Activated B cell treated with CpG ODN at 0.5 μM for 24 hours (primary cell): Measurements from ENCODE around the gene DYRK1B. TPM values are rescaled to one million over a fixed set of nuclear protein-coding genes. Genes with fewer than 3 reads are reported as not detected.
A peak's percentile ranks its signal among the peaks of the same experiment; 100 is the strongest.

Experiments used
- ATAC-seq: fragments of 200-7000 bp; cut with Tn5 transposase; one replicate; pipeline ENCODE4 v1.10.0; 2021; ENCODE audit warnings: low read depth, mild to moderate bottlenecking, moderate library complexity
- CTCF ChIA-PET: fragments of 350-600 bp; sonication (Branson Sonifier 250); formaldehyde crosslinking; loops from one replicate; lab custom pipeline; 2021; ENCODE audit warnings: antibody characterized with exemption; lab: Charles Lee
- POLR2A ChIA-PET: fragments of 350-600 bp; sonication (Branson Sonifier 250); formaldehyde crosslinking; loops from one replicate; lab custom pipeline; 2021; ENCODE audit warnings: antibody characterized with exemption; lab: Charles Lee
- DNase-seq: peaks from one replicate; pipeline ENCODE4 v3.0.0; 2022
- H3K27ac Mint-ChIP-seq: one replicate; pipeline ENCODE4 v1.8.0; 2020; ENCODE audit warnings: mixed read lengths
- H3K27me3 Mint-ChIP-seq: one replicate; pipeline ENCODE4 v1.8.0; 2021; ENCODE audit warnings: mixed read lengths
- H3K36me3 Mint-ChIP-seq: one replicate; pipeline ENCODE4 v1.8.0; 2021; ENCODE audit warnings: low read depth, mixed read lengths
- H3K4me1 Mint-ChIP-seq: one replicate; pipeline ENCODE4 v1.8.0; 2021; ENCODE audit warnings: mixed read lengths
- H3K4me3 Mint-ChIP-seq: one replicate; pipeline ENCODE4 v1.8.0; 2020; ENCODE audit warnings: mild to moderate bottlenecking, mixed read lengths
- H3K9me3 Mint-ChIP-seq: one replicate; pipeline ENCODE4 v1.8.0; 2020; ENCODE audit warnings: mixed read lengths
- CTCF ChIP-seq: fragments of 200-600 bp; IDR thresholded peaks from one replicate; pipeline ENCODE4 v1.8.0; 2022; ENCODE audit warnings: antibody characterized with exemption, mild to moderate bottlenecking
- intact Hi-C: fragments of 100-400 bp; cut with micrococcal nuclease; formaldehyde crosslinking; loops from one replicate; pipeline ENCODE4 v1.15.1; 2024
- total RNA-seq: library from RNA; stranded (reverse); gene quantifications from 2 replicates; pipeline ENCODE4 v1.2.3, GENCODE V29; 2022

The DYRK1B gene
- total RNA-seq, 1 donor from 2014 or later: 17.2 TPM

GRCh38 chr19:39840492-39840891, 6.5 kb upstream of the DYRK1B start:
- ChIA-PET CTCF (no interaction called here), POLR2A (no interaction called here)
- intact Hi-C loops: loop anchor here (5.0 kb wide), 2 partner anchors 168 to 1422 kb away; partner anchors contain the start of gene HNRNPUL1
- H3K9me3 Mint-ChIP-seq: no peaks in the 10 kb centered on the region
- ATAC-seq: no peak
- peaks cover 55% of the 10 kb centered on the region for H3K36me3 Mint-ChIP-seq
- no peaks in the 10 kb centered on the region for H3K27me3 Mint-ChIP-seq
- H3K27ac Mint-ChIP-seq: no peak overlapping the region
- no peak for DNase-seq
- no peak overlapping the region for H3K4me3 Mint-ChIP-seq
- H3K4me1 Mint-ChIP-seq: peaks cover 33% of the 10 kb centered on the region
- no peak for TF ChIP-seq CTCF

DNA sequence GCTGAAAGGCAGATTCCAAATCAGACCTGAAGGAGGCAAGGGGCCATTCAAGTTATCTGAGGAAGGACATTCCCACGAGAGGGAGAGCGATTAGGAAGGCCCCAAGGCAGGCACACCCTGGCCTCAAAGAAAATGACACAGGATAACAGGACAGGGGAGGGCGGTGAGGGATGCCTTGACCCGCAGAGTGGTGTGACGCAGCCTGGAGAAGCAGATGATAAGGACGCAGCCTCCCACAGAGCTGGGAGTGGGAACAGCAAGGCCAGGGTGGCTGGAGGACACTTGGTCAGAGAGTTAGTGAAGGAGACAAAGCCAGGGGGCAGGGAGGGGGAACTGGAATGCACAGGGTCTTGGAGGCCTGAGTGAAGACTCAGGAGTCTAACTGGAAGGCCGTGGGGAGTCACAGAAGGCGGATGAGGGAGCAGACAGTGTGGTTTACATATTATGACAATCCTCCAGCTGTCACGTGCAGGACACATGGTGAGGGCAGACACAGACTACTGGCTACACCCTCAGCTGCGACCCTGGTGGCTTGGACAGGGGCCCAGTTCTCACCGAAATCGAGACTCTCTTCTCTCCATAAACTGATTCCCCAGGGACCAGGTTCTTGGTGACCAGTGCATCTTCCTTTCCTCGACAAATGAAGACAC, 5.8 kb upstream of the DYRK1B start:
- H3K27ac Mint-ChIP-seq: no peak overlapping the region
- CTCF ChIA-PET: no interaction called here
- peaks cover 26% of the 10 kb centered on the region for H3K4me1 Mint-ChIP-seq
- H3K9me3 Mint-ChIP-seq: no peaks in the 10 kb centered on the region
- DNase-seq (no peak), ATAC-seq (no peak)
- H3K4me3 Mint-ChIP-seq: no peak overlapping the region
- POLR2A ChIA-PET: no interaction called here
- TF ChIP-seq CTCF: no peak
- intact Hi-C loops: loop anchor here (5.0 to 10.0 kb wide), 3 partner anchors 168 to 1422 kb away; partner anchors contain the start of genes HNRNPUL1 and PAK4
- H3K27me3 Mint-ChIP-seq: no peaks in the 10 kb centered on the region
- peaks cover 58% of the 10 kb centered on the region for H3K36me3 Mint-ChIP-seq

DNA sequence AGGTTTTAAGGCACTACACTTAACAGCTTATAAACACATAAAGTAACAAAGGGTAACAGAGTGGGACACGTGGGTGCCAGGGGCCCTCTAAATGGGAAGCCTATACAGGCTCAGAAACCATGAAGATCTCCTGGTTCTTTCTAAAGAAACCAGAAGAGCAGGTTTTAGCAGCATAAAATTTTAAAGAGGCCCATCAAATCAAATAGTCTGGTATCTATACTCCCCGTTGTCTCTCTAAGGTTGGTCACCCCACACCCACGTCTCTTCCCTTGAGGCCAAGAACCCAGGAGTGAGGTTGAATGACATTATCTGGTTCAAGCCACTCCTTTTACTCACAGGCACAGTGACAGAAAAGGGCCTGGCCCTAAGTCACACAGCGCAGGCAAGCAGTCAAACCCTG, 4.6 kb upstream of the DYRK1B start:
- POLR2A ChIA-PET: interaction anchor here (0.7 kb wide), 2 partner anchors 231 to 1766 kb away, joined by 3 to 4 read pairs; no protein-coding TSS in a partner anchor
- Mint-ChIP-seq H3K4me3 (no peak overlapping the region), H3K4me1 (peaks cover 21% of the 10 kb centered on the region), H3K9me3 (no peaks in the 10 kb centered on the region), H3K36me3 (peaks cover 63% of the 10 kb centered on the region), H3K27ac (no peak overlapping the region), H3K27me3 (no peaks in the 10 kb centered on the region)
- intact Hi-C loops: loop anchor here (10.0 kb wide), 1 partner anchor 714 kb away; the partner anchor contains the start of gene PAK4
- TF ChIP-seq CTCF: no peak
- CTCF ChIA-PET: interaction anchor here (0.5 kb wide), 1 partner anchor 47 kb away, joined by 3 read pairs; no protein-coding TSS in a partner anchor
- ATAC-seq (no peak), DNase-seq (no peak)

GRCh38 chr19:39837978-39838377, 4.0 kb upstream of the DYRK1B start:
- ChIA-PET CTCF (no interaction called here), POLR2A (interaction anchor here (0.7 kb wide), 2 partner anchors 232 to 1767 kb away, joined by 3 to 4 read pairs; no protein-coding TSS in a partner anchor)
- Mint-ChIP-seq H3K9me3 (no peaks in the 10 kb centered on the region), H3K36me3 (peaks cover 63% of the 10 kb centered on the region), H3K4me3 (no peak overlapping the region), H3K4me1 (peaks cover 19% of the 10 kb centered on the region), H3K27ac (no peak overlapping the region), H3K27me3 (no peaks in the 10 kb centered on the region)
- intact Hi-C loops: loop anchor here (10.0 kb wide), 1 partner anchor 713 kb away; the partner anchor contains the start of gene PAK4
- no peak for DNase-seq
- no peak for TF ChIP-seq CTCF
- no peak for ATAC-seq

- CTCF ChIA-PET: interaction anchor here (1.2 to 1.7 kb wide), 4 partner anchors 9 to 136 kb away, joined by 4 to 12 read pairs (median 8); partner anchors contain the start of gene PSMC4
- peak overlapping the region; percentile 82 for H3K4me3 Mint-ChIP-seq
- peak overlapping the region; percentile 84 for H3K27ac Mint-ChIP-seq
- H3K36me3 Mint-ChIP-seq: peaks cover 69% of the 10 kb centered on the region
- H3K4me1 Mint-ChIP-seq: peaks cover 28% of the 10 kb centered on the region
- POLR2A ChIA-PET: interaction anchor here (0.6 to 2.1 kb wide), 14 partner anchors 8 to 1094 kb away, joined by 3 to 63 read pairs (median 6); partner anchors contain the start of genes FBL, PSMC4, RAB4B and RPS16
- no peaks in the 10 kb centered on the region for H3K9me3 Mint-ChIP-seq
- intact Hi-C loops: loop anchor here (5.0 to 10.0 kb wide), 6 partner anchors 108 to 982 kb away; partner anchors contain the start of genes EID2, PAK4 and SUPT5H
- no peak for DNase-seq
- no peak for ATAC-seq
- no peaks in the 10 kb centered on the region for H3K27me3 Mint-ChIP-seq
- TF ChIP-seq CTCF: no peak
These were observed 402 bp upstream of the DYRK1B start for GRCh38 chr19:39834287-39834841.
